Liver (tissue), 9 donors: Measurements from ENCODE around the gene MYOT. TPM values are rescaled to one million over a fixed set of nuclear protein-coding genes. Genes with fewer than 3 reads are reported as not detected.

Experiments
- DNase-seq: peaks from one replicate; pipeline ENCODE4 v3.0.0-alpha.2; 2017; ENCODE audit warnings: low spot score
- H3K27ac ChIP-seq, 2 donors: one replicate each; pipeline ENCODE4 v1.7.0; 2013; ENCODE audit warnings: inconsistent platforms in 2 of 2, low read length in 2 of 2, control low read depth in 1 of 2, low read depth in 1 of 2, mild to moderate bottlenecking in 1 of 2
- H3K27me3 ChIP-seq, 4 donors: one replicate each; pipeline versions ENCODE4 v1.6.1 to v1.7.0; 2013; ENCODE audit warnings: low read length in 3 of 4, inconsistent platforms in 1 of 4, mild to moderate bottlenecking in 1 of 4, moderate library complexity in 1 of 4; ENCODE audit not compliant: control insufficient read depth in 4 of 4, insufficient read depth in 4 of 4
- H3K36me3 ChIP-seq, 4 donors: one replicate each; pipeline versions ENCODE4 v1.6.1 to v1.7.0; 2013; ENCODE audit warnings: low read length in 3 of 4, mild to moderate bottlenecking in 3 of 4, low read depth in 1 of 4, moderate library complexity in 1 of 4; ENCODE audit not compliant: control insufficient read depth in 4 of 4, insufficient read depth in 3 of 4
- H3K4me1 ChIP-seq, 4 donors: one replicate each; pipeline versions ENCODE4 v1.6.1 to v1.7.0; 2013; ENCODE audit warnings: low read length in 3 of 4, mild to moderate bottlenecking in 3 of 4, moderate library complexity in 1 of 4; ENCODE audit not compliant: control insufficient read depth in 4 of 4, insufficient read depth in 4 of 4
- H3K4me3 ChIP-seq, 3 donors: one replicate each; pipeline versions ENCODE4 v1.6.1 to v1.7.0; 2013; ENCODE audit warnings: low read length in 3 of 3, control low read depth in 1 of 3, low read depth in 1 of 3, mild to moderate bottlenecking in 1 of 3
- H3K9ac ChIP-seq, 2 donors: one replicate each; pipeline ENCODE4 v1.7.0; 2013; ENCODE audit warnings: low read length in 2 of 2, mild to moderate bottlenecking in 2 of 2, moderate library complexity in 2 of 2, control low read depth in 1 of 2, low read depth in 1 of 2
- H3K9me3 ChIP-seq, 4 donors: one replicate each; pipeline versions ENCODE4 v1.6.1 to v1.7.0; 2013; ENCODE audit warnings: low read length in 3 of 4; ENCODE audit not compliant: control insufficient read depth in 4 of 4
- ATF3 ChIP-seq: IDR thresholded peaks from 2 replicates; pipeline ENCODE4 v1.6.1; 2016; ENCODE audit warnings: antibody characterized with exemption
- CTCF ChIP-seq: fragments of 150-350 bp; IDR thresholded peaks from 2 replicates; pipeline ENCODE4 v1.5.1; 2017; ENCODE audit warnings: improper control_type of control experiment, low read depth, low read length; ENCODE audit not compliant: missing input control
- EGR1 ChIP-seq, 2 donors: IDR thresholded peaks; 2 replicates each; pipeline ENCODE4 v1.6.1; 2016 to 2018; ENCODE audit warnings: antibody characterized with exemption in 2 of 2, low read depth in 2 of 2
- FOXA1 ChIP-seq: IDR thresholded peaks from 2 replicates; pipeline ENCODE4 v1.6.1; 2016; ENCODE audit warnings: antibody characterized with exemption
- FOXA2 ChIP-seq: IDR thresholded peaks from 2 replicates; pipeline ENCODE4 v1.6.1; 2016; ENCODE audit warnings: antibody characterized with exemption
- GABPA ChIP-seq, 2 donors: IDR thresholded peaks in 1 of 2; conservative IDR thresholded peaks in 1 of 2; 2 replicates each; pipeline ENCODE4 v1.6.1; 2016; ENCODE audit warnings: antibody characterized with exemption in 2 of 2, mild to moderate bottlenecking in 1 of 2, moderate library complexity in 1 of 2
- HNF4A ChIP-seq, 2 donors: conservative IDR thresholded peaks; 2 replicates each; pipeline ENCODE4 v1.6.1; 2016; ENCODE audit warnings: antibody characterized with exemption in 2 of 2, mild to moderate bottlenecking in 2 of 2
- HNF4G ChIP-seq: IDR thresholded peaks from 2 replicates; pipeline ENCODE4 v1.6.1; 2016; ENCODE audit warnings: antibody characterized with exemption
- JUND ChIP-seq, 2 donors: IDR thresholded peaks; 2 replicates each; pipeline ENCODE4 v1.6.1; 2016; ENCODE audit warnings: antibody characterized with exemption in 2 of 2
- MAX ChIP-seq: IDR thresholded peaks from 2 replicates; pipeline ENCODE4 v1.6.1; 2016; ENCODE audit warnings: antibody characterized with exemption
- NR2F2 ChIP-seq: IDR thresholded peaks from 2 replicates; pipeline ENCODE4 v1.6.1; 2016; ENCODE audit warnings: antibody characterized with exemption
- RAD21 ChIP-seq, 2 donors: IDR thresholded peaks; 2 replicates each; pipeline ENCODE4 v1.6.1; 2016; ENCODE audit warnings: antibody characterized with exemption in 2 of 2, mild to moderate bottlenecking in 2 of 2
- REST ChIP-seq: IDR thresholded peaks from 2 replicates; pipeline ENCODE4 v1.6.1; 2016; ENCODE audit warnings: antibody characterized with exemption, mild to moderate bottlenecking
- RXRA ChIP-seq, 2 donors: IDR thresholded peaks; 2 replicates each; pipeline ENCODE4 v1.6.1; 2017 to 2018; ENCODE audit warnings: antibody characterized with exemption in 2 of 2, mild to moderate bottlenecking in 1 of 2
- SP1 ChIP-seq: IDR thresholded peaks from 2 replicates; pipeline ENCODE4 v1.6.1; 2018; ENCODE audit warnings: antibody characterized with exemption, mild to moderate bottlenecking
- TAF1 ChIP-seq: conservative IDR thresholded peaks from 2 replicates; pipeline ENCODE4 v1.6.1; 2016; ENCODE audit warnings: antibody characterized with exemption, mild to moderate bottlenecking
- YY1 ChIP-seq: IDR thresholded peaks from 2 replicates; pipeline ENCODE4 v1.6.1; 2016; ENCODE audit warnings: antibody characterized with exemption, mild to moderate bottlenecking
- ZBTB33 ChIP-seq: IDR thresholded peaks from 2 replicates; pipeline ENCODE4 v1.6.1; 2016; ENCODE audit warnings: antibody characterized with exemption
- WGBS: extraction: QIAGEN DNeasy Blood & Tissue Kit; methylation state at CpG from one replicate; pipeline ENCODE4 v1.1.7; 2013; 5-methylcytosine and 5-hydroxymethylcytosine counted together
- polyA plus RNA-seq, 2 donors: library from polyadenylated mRNA; stranded (reverse) in 1 of 2; unstranded in 1 of 2; fragments of 200-250 nt in 1 of 2; fragments of >200 nt in 1 of 2; fragmentation: Nextera tagmentation in 1 of 2; extraction: Ambion mirVana in 1 of 2; gene quantifications; one replicate each; pipeline versions ENCODE4 v1.2.1 to v1.2.3, GENCODE V29; 2013 to 2015
- total RNA-seq, 2 donors: library from RNA; depleted of rRNA; stranded (reverse); fragments of >200 nt; gene quantifications; one replicate each; pipeline ENCODE4 v1.2.3, GENCODE V29; 2014
- donor health status: healthy.
- donor health status: healthy.
- donor health status: healthy.
- donor health status: healthy.
- donor health status: healthy.

The MYOT gene
- total and polyA plus RNA-seq, 4 donors, result 0.05 to 1.3 (median 0.34) TPM

GRCh38 chr5:137935694-137936093 is 68.0 kb downstream of the MYOT start:
- no peak overlapping the region for H3K9ac ChIP-seq
- no peak for DNase-seq
- H3K27me3 ChIP-seq, result no peaks in the 10 kb centered on the region
- H3K36me3 ChIP-seq, result peaks cover 4 to 32% (median 19%) of the 10 kb centered on the region in 4 donors
- no peak overlapping the region for H3K27ac ChIP-seq
- H3K4me1 ChIP-seq, result no peaks in the 10 kb centered on the region
- H3K4me3 ChIP-seq, result no peak overlapping the region
- H3K9me3 ChIP-seq, result no peaks in the 10 kb centered on the region
- 87% methylated on average over 3 of the region's 3 CpGs for WGBS
- TF ChIP-seq ATF3 (no peak), RAD21 (IDR thresholded peaks at IDR 0.05) (no peak), REST (no peak), FOXA2 (no peak), YY1 (no peak), SP1 (no peak), RXRA (IDR thresholded peaks at IDR 0.05) (no peak), JUND (IDR thresholded peaks at IDR 0.05) (no peak), HNF4G (no peak), NR2F2 (no peak), EGR1 (IDR thresholded peaks at IDR 0.05; ENCODE audit: low read depth in 2 of 2) (no peak), FOXA1 (no peak), CTCF (no peak), ZBTB33 (no peak), TAF1 (no peak), GABPA (IDR thresholded peaks at IDR 0.05 in 1 of 2, conservative IDR thresholded peaks at IDR 0.05 in 1 of 2) (no peak), HNF4A (conservative IDR thresholded peaks at IDR 0.05) (no peak), MAX (no peak)

Other genes with a start within 250 kb of the MYOT start
- gene KLHL3, start 131.8 kb upstream of the MYOT start, total RNA-seq, result 1 to 10 TPM; 5.0 to 8.8 TPM
- 1 to 10 TPM in 1 of 2 donors, under 1 TPM in 1; 0.91 to 2.3 TPM for gene KLHL3, start 131.8 kb upstream of the MYOT start, polyA plus RNA-seq
- 10 to 100 TPM in 1 of 2 donors, 1 to 10 TPM in 1; 4.9 to 12.9 TPM for gene HNRNPA0, start 113.5 kb upstream of the MYOT start, total RNA-seq
- gene HNRNPA0, start 113.5 kb upstream of the MYOT start, polyA plus RNA-seq, result 10 to 100 TPM in 1 of 2 donors, 1 to 10 TPM in 1; 1.8 to 10.2 TPM
- gene PKD2L2, start 21.6 kb downstream of the MYOT start, total RNA-seq, result under 1 TPM in 1 of 2 donors, not detected in 1; 0.08 TPM
- not detected for gene PKD2L2, start 21.6 kb downstream of the MYOT start, polyA plus RNA-seq
- gene FAM13B, start 165.2 kb downstream of the MYOT start, total RNA-seq, result 10 to 100 TPM; 15.6 to 19.0 TPM
- gene FAM13B, start 165.2 kb downstream of the MYOT start, polyA plus RNA-seq, result 1 to 10 TPM; 4.3 to 5.9 TPM
- gene WNT8A, start 216.2 kb downstream of the MYOT start, total RNA-seq, result not detected
- gene WNT8A, start 216.2 kb downstream of the MYOT start, polyA plus RNA-seq, result not detected